ENCODE measurements around the gene ACYP2.

DNA sequence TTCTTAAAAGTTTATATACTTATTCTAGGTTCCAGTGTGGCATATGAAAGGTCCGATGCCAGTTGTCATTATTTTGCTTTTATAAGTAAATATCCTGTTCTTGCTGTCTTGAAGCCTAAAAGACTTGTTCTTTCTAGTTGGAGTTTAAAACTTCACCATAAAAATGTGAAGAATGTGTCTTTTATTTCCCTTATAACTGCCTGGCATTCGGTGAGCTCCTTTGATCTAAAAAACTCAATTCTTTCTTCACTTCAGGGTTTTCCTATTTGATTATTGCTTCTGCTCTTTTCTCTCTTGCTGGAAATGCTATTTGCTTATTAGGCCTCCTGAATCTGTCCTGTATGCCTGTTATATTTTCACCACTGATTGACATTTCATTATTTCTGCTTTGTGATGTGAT, 89.1 kb downstream of the ACYP2 start:
- no peak for TF ChIP-seq POLR2A (IDR thresholded peaks at IDR 0.05; ENCODE audit: low read length)
- no peak for TF ChIP-seq GATA1 (IDR thresholded peaks at IDR 0.05; ENCODE audit: low read depth, low read length)
